Measurements from ENCODE around the gene KLHL29.

KLHL29 gene

GRCh38 chr2:23363268-23363667 is 21.7 kb upstream of the KLHL29 start:
- Histone ChIP-seq H3K27me3 (ENCODE audit: insufficient read depth, poor library complexity, severe bottlenecking) (no peaks in the 10 kb centered on the region), H3K27ac (replicated peaks) (no peak overlapping the region), H3K4me3 (replicated peaks; ENCODE audit: insufficient read depth, low read length) (no peak overlapping the region)
- no peak for DNase-seq (ENCODE audit: low read depth in 1 of 2, low spot score in 1 of 2)
- no peak for TF ChIP-seq GABPA (IDR thresholded peaks at IDR 0.05; ENCODE audit: low read depth)
- TF ChIP-seq CTCF (IDR thresholded peaks at IDR 0.05; ENCODE audit: insufficient read depth, low read length) = no peak
- no peak for TF ChIP-seq REST (IDR thresholded peaks at IDR 0.05; ENCODE audit: insufficient replicate concordance, low read depth)
- TF ChIP-seq POLR2AphosphoS5 (IDR thresholded peaks at IDR 0.05; ENCODE audit: low read depth) = no peak
- no peak for TF ChIP-seq SPI1 (IDR thresholded peaks at IDR 0.05; ENCODE audit: borderline replicate concordance, low read depth)

GRCh38 chr2:23363831-23364230 is 21.1 kb upstream of the KLHL29 start:
- DNase-seq (ENCODE audit: low read depth in 1 of 2, low spot score in 1 of 2) = no peak
- Histone ChIP-seq H3K27me3 (ENCODE audit: insufficient read depth, poor library complexity, severe bottlenecking) (no peaks in the 10 kb centered on the region), H3K27ac (replicated peaks) (no peak overlapping the region), H3K4me3 (replicated peaks; ENCODE audit: insufficient read depth, low read length) (no peak overlapping the region)
- no peak for TF ChIP-seq POLR2AphosphoS5 (IDR thresholded peaks at IDR 0.05; ENCODE audit: low read depth)
- TF ChIP-seq SPI1 (IDR thresholded peaks at IDR 0.05; ENCODE audit: borderline replicate concordance, low read depth) = no peak
- no peak for TF ChIP-seq CTCF (IDR thresholded peaks at IDR 0.05; ENCODE audit: insufficient read depth, low read length)
- TF ChIP-seq REST (IDR thresholded peaks at IDR 0.05; ENCODE audit: insufficient replicate concordance, low read depth) = no peak
- TF ChIP-seq GABPA (IDR thresholded peaks at IDR 0.05; ENCODE audit: low read depth) = no peak

GRCh38 chr2:23366720-23367119 is 18.3 kb upstream of the KLHL29 start:
- no peaks in the 10 kb centered on the region for H3K27me3 ChIP-seq (ENCODE audit: insufficient read depth, poor library complexity, severe bottlenecking)
- no peak overlapping the region for H3K4me3 ChIP-seq (replicated peaks; ENCODE audit: insufficient read depth, low read length)
- DNase-seq (ENCODE audit: low read depth in 1 of 2, low spot score in 1 of 2) = no peak
- no peak overlapping the region for H3K27ac ChIP-seq (replicated peaks)
- TF ChIP-seq GABPA (IDR thresholded peaks at IDR 0.05; ENCODE audit: low read depth) = no peak

- TF ChIP-seq POLR2AphosphoS5 (IDR thresholded peaks at IDR 0.05; ENCODE audit: low read depth) = no peak
- no peak for TF ChIP-seq SPI1 (IDR thresholded peaks at IDR 0.05; ENCODE audit: borderline replicate concordance, low read depth)
- no peak for TF ChIP-seq CTCF (IDR thresholded peaks at IDR 0.05; ENCODE audit: insufficient read depth, low read length)
- no peak for TF ChIP-seq GABPA (IDR thresholded peaks at IDR 0.05; ENCODE audit: low read depth)
- no peak for TF ChIP-seq REST (IDR thresholded peaks at IDR 0.05; ENCODE audit: insufficient replicate concordance, low read depth)
- DNase-seq (ENCODE audit: low read depth in 1 of 2, low spot score in 1 of 2) = no peak
- H3K27ac ChIP-seq (replicated peaks) = no peak overlapping the region
- H3K4me3 ChIP-seq (replicated peaks; ENCODE audit: insufficient read depth, low read length) = no peak overlapping the region
- H3K27me3 ChIP-seq (ENCODE audit: insufficient read depth, poor library complexity, severe bottlenecking) = no peaks in the 10 kb centered on the region
These were observed 17.2 kb upstream of the KLHL29 start for GRCh38 chr2:23367760-23368159.

Measured in HL-60 (cell line).